ENCODE data around the gene KLF8.
"Not testable (repeated sequence)": the region's sequence is repeated elsewhere in the genome, so short reads cannot be mapped to it uniquely, and the experiment has no call there.

KLF8 gene

DNA sequence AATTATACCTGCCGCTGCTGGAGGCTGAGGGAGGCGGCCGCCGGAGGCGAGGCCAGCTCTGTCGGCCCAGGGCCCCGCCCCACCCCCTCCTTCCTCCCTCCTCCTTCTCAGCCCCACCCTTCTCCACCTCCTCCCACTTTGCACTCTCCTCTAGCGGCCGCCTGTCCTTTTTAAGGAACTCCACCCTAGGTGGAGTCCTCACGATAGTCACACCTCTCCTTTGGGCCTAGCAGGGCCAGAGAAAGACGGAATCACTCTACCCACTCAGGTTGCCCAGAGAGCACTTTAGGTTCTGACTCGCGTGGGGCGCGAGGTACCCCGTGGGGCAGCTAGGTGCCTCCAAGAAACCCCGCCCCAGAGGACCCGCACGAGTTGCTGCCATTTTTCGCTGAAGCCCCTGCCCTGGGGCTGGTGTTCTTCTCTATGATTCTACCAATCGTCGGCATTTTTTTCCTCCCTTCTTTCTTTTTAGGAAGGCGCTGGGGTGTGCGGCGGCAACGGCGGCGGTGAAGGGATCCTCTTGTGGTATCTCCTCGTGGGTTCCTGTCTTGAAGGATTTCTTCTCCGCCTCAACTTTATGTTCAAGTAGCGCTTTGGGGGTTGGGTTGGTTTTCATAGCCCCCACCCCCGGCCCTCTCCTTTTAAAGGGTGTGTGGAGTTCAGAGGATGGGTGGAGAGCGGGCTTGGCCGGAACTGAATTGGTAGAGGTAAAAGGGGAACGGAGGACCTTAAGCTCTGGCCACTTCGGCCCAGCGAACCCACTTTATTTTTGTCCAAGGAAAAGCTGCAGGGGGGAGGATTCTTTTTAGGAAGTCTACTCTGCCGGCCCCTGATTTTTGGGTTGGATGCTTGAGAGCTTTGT, at the start of gene KLF8:
TSS of gene KLF8 (plus strand) at position 136 of the 862 bp plus-strand sequence. CDS start 979 bp downstream, outside the sequence.
- DNase-seq = no peak

DNA sequence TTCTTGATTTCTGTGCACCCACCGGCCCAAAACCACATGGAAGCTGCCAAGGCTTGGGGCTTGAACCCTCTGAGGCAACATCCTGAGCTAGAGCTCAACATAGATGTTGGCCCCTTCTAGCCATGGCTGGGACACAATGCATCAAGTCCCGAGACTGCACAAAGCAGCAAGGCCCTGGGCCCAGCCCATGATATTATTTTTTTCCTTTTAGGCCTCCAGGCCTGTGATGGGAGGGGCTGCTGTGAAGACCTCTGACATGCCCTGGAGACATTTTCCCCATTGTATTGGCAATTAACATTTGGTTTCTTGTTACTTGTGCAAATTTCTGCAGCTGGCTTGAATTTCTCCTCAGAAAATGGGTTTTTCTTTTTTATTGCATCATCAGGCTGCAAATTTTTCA, 25.2 kb upstream of the KLF8 start:
- not testable (repeated sequence) for DNase-seq

DNA sequence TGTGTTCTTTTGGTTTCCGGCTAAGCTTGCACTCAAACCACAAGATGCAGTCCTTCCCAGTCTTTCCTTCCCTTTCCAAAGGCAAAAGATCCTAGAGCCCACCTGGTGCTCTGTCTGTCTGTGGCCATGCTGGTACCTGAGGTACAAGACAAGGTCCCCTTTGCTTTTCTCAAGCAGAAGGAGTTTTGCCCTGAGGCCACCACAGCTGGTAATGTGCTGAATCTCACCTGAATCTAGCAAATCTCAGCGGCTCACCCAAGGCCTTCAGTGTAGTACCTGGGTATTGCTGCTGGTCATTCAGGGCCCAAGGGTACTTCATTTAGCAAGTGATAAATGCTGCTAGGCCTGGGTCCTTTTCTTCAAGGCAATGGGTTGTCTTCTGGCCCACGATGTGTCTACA, 20.5 kb upstream of the KLF8 start:
- DNase-seq = no peak

DNA sequence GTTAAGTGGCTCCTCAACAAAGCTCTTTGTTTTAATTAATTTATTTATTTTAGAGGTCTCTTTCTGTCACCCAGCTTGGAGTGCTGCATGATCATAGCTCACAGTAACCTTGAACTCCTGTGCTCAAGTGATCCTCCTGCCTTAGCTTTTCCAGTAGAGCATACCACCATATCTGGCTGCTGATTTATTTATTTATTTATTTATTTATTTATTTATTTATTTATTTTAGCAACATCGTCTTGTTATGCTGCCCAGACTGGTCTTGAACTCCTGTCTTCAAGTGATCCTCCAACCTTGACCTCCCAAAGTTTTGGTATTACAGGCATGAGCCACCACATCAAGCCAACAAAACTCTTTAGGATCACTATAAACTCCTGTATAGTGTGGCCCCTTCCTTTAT, 15.8 kb upstream of the KLF8 start:
- DNase-seq = no peak

DNA sequence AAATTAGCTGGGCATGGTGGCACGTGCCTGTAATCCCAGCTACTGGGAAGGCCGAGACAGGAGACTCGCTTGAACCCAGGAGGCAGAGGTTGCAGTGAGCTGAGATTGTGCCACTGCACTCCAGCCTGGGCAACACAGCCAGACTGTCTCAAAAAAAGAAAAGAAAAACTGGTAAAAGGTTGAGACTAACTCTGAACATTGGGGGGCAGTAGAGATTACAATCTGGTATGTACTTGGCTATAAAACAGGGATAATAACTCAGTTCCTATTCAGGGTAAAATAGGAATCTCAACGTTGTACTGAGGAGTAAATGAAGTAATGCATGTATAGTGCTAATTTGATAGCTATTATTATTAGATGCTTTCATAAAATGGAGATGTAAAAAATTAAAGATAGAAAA, 12.5 kb upstream of the KLF8 start:
- DNase-seq = no peak

DNA sequence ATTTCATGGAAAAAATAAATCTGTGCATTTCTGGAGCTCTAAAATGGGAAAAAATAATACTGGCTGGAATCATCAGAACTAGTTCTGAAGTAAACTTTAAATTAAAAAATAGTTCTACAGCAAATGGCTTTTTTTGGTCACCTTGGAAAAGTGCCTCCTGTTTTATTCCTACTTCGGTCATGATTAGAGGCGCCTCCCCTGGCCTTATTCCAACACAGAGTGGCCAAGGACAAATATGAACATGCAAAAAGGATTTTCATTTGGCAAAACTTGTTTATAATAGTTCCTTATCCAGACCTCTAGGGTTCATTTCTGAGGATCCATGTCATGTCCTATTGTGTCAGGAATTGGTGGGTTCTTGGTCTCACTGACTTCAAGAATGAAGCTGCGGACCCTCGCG, 11.1 kb upstream of the KLF8 start:
- DNase-seq = no peak

DNA sequence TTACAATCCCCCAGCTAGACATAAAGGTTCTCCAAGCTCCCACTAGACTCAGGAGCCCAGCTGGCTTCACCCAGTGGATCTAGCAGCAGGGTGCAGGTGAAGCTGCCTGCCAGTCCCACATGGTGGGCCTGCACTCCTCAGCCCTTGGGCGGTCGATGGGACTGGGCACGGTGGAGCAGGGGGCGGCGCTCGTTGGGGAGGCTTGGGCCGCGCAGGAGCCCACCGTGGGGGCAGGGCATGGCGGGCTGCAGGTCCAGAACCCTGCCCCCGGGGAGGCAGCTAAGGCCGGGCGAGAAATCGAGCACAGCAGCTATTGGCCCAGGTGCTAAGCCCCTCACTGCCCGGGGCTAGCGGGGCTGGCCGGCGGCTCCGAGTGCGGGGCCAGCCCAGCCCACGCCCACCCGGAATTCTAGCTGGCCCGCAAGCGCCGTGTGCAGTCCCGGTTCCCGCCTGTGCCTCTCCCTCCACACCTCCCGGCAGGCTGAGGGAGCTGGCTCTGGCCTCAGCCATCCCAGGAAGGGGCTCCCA, 9.6 kb upstream of the KLF8 start:
- DNase-seq = no peak

DNA sequence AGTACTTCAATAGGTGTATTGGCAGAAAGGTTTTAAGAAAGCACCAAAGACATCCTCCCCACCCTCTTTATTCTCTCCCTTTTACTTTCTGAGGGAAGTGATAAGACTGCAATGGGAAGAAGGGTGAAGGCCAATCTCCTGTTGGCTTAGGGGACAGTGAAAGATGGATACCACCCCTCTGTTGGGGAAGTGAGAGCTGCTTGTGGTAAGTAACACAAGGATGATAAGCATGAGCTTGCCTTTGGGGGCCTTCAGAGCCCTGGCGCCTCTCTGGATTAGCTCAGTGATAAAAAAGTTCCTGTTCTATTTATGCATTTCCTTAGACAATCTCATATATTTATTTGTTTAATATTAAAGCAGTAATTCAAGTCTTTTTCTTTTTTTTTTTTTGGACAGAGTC, 5.2 kb upstream of the KLF8 start:
- DNase-seq = no peak

DNA sequence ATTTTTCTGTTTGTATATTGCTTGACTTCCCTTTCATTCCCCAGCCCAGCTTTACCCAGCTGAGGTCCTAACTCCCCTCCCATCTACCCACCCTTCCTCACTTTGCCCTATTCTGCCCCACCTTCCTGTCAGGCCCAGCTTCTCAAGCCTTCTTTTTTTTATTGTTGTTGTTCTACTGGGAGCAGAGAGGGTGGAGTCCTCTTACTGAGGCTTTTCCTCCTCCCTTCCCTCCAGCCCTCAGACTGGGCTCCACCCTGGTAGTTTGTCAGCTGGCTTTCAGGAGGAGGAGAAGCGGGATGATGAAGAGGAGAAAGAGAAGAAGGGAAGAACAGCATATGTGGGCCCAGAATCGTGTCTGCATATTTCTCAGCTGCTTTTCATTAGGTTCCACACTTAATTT, 3.2 kb upstream of the KLF8 start:
- DNase-seq = no peak

DNA sequence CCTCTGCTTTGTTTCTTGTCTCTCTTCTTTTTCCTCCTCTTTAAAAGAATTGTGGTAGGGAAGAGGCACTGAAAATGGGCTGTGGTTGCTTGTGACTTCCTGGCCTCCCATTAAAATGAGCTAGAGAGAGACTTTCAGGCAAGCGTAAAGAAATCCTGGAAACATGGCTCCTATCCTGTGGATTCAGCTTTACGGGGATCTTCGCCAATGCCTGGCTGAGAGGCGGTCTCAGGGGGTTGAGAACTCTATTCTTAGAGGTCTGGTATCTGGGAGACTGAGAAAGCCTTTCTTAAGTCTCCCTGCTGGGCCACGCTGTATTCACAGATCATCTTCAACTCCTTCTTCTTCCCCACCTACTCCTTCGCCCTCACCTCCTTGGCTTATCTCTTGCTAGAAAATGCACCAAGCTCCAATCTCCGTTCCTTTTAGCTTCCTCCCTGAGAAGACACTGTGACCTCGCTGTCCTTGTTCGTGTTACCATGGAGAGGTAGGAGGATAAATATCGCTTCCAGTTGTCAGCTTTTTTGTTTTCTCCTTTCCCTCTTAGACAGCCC, 542 bp upstream of the KLF8 start:
- DNase-seq = no peak

DNA sequence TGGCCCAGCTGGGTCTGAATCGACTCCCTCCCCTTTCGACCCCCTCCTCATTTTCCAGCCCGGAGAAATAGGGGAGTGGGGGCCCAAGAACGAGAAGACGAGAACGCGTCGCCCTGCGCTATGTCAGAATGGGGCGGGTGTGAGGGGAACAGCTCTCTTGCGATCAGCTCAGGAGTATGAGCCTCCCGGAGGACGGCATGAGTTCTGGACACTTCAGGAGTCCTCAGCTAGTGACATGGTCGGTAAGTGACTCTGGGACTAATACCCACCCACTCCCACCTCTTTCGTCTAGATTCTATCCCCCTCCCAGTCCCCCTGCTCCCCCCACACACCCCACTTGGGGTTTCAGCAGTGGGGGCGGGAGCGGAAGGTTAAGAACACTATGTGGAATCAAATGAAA, 944 bp downstream of the KLF8 start:
- DNase-seq = no peak

DNA sequence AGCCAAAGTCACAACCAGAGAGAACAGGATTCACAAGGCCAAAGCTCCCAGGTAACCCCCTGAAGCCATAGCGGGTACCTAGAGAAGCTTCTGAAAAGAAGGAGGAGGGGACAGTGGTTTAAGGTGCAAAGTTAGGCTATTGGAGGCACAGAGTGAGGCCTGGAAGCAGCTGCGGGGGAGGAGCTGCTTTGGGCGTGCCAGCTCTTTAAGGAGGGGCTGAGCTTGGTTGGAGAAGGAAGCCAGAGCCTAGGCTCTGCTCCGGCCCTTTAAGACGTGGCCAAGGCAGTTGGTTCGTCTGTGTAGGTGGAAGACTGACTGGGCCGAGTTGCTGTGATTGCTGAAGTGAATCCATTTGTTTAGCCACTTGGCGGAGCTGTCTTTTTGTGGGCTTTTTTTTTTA, 1.5 kb downstream of the KLF8 start:
- DNase-seq = no peak

DNA sequence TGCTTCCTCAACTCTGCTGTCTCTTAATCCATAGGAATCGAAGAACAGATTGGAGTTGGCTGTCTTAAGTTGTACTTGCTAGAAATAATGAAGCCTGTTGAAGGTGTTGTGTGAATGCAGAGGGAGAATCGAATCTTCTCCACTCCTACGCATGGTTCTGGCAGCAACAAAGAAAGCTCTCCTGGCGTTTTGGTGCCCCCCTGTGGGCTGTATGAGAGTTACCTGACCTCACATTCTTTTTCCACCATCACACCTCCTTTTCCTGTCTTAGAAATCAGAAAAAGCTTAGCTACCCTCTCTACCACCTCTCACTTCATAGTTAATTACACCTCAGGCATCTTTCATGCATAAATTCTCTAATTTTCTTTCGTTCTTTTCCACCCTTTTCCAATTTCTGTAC, 16.3 kb downstream of the KLF8 start:
- DNase-seq = peak; percentile 47

DNA sequence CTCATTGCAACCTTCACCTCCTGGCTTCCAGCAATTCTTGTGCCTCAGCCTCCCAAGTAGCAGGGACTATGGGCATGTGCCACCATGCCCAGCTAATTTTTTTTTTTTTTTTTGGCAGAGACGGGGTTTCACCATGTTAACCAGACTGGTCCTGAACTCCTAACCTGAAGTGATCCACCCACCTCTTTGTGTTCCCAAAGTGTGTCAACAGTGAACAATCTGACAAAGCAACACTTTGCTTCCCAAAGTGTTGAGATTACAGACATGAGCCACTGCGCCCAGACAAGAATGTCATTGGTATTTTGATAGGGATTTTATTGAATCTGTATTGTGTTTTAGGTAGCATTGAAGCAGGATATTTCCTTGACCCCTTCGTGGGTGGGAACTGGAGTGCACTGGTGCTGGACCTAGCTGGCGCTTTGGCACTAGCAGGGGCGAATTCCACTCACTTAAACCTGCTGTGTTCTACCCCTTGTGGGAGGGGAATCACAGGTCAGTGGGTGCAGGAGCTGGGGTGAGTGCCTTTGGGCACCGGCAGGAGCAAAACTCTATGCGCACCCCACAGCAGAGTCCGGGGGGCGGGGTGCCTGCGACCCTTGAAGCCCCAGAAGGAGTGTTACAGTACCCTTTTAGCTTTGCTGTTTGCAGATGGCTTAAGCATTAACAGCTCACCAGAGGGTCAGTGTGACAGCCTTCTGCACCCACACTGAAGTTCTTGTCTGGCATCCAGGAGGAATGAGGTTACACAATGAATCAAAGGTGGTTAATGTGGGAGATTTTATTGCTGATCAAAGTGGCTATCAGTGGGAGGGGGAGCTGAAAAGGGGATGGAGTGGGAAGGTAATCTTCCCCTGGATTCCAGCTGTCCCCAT, 21.9 kb downstream of the KLF8 start:
- no peak for DNase-seq

DNA sequence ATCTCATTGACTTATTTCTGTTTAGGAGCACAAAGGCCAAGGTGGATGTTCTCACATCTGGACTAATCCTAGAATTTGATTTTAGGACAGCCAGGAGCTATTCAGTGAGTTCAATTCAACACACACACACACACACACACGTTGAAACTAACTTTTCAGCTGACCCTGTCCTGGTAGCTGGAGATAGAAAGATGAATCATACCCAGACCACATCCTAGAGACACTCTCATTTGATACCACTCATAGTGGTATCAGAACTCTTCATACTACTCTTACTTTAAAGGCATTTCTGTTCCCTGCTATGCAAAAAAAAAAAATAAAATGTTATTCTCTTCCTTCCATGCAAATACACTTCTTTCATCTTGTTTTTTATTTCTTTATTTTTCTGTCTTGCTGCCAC, 36.7 kb downstream of the KLF8 start:
- DNase-seq = no peak

DNA sequence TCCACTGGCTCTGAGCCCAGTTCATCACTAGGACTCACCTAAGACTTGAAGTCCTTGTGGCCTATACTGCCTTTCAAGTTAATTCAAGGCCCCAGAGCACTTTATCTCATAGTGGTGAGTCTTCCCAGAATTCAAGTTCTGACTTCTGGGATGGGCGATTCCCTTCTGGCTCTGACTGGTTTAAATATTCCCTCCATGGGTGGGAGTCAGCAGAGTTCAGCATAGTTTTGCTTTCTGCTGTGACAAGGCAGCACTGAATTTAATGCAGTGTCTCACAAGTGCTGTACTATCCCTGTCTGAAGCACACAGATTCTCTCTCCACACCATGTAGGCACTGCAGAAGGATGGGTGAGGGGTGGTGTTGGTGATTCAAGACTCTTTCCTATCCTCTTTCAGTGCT, 46.5 kb downstream of the KLF8 start:
- DNase-seq = no peak

DNA sequence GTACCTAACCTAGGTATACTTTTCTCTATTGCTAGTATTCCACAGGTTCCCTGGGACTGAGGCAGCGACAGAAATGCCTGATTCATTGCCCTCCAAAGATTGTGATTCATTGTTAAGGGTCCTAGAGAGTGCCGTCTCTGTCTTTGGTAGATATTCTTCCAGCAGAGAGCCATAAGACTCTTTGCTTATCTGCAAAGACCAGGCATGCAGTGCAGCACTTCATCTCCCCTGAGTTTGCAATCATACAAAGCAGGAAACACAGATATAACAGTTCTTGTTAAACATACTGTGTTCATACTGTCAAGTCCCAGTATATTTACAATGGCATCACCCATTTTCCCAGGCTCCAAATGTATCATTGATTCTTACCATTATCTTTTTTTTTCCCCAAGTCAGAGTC, 47.7 kb downstream of the KLF8 start:
- no peak for DNase-seq

DNA sequence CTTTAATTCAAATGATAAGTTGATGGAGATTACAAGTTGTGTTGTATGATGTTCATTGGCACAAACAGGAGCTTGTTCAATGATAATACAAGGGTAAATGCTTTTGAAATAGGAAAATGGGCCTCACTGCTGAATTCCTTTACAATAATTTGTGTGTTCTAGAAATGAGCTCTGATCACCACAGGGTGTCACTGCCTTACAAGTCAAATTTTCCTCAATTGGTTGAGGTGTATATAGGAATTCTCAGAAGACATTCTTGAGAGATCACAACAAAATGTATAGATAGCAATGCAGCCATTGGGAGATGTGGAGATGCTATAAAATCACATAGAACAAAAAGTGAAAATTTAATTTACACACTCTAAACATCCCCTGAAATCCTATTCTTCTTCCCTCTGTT, 49.6 kb downstream of the KLF8 start:
- no peak for DNase-seq

DNA sequence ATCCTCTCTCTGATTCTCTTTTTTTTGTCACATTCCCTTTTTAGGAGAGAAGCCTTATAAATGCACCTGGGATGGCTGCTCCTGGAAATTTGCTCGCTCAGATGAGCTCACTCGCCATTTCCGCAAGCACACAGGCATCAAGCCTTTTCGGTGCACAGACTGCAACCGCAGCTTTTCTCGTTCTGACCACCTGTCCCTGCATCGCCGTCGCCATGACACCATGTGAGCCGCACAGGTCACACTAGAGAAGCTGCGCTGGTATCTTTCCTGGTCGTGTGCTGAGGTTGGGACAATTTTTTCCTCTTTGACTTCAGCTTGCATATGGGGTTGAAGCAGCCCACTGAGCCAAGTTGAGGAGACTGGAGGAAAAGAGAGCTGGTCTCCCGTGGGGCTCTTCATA, 52.1 kb downstream of the KLF8 start:
- no peak for DNase-seq

DNA sequence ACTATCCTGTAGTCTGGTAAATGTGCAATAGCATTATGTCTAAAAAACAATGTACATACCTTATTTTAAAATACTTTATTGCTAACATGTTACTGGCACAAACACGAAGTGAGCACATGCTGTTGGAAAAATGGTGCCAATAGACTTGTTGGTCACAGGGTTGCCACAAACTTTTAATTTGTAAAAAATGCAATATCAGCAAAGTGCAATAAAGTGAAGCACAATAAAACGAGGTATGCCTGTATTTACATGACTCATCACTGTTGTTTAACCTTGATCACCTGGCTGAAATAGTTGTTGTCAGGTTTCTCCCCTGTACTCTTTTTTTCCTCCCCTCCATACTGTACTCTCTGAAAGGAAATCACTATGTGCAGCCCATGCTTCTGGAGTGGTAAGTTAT, 56.5 kb downstream of the KLF8 start:
- no peak for DNase-seq

DNA sequence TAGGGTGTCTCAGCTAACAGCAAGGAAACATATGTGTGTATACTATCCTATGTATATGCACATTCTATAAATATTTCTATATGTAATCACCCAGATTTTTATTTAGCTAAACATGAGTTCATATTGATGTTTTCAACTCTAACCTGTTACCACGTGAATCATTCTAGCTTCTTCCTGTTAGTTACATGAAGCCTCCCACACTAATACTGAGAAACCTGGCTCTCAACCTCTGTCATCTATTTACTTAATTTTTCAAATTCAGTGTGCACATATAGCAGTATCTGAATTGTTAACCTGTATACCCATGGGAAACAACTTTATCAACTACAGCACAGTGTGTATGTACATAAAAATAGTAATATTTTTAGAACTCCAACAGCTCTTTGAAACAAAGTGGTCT, 57.3 kb downstream of the KLF8 start:
- no peak for DNase-seq

DNA sequence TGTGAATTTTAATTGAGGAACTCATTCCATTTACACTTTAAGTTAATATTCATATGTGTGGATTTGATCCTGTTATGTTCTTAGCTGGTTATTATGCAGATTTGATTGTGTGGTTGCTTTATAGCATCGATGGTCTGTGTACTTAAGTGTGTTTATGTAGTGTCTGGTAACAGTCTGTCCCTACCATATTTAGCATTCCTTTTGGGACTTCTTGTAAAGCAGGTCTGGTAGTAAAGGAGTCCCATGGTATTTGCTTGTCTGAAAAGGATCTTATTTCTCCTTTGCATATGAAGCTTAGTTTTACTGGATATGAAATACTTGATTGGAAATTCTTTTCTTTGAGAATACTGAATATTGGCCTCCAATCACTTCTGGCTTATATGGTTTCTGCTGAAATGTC, 76.6 kb downstream of the KLF8 start:
- no peak for DNase-seq

DNA sequence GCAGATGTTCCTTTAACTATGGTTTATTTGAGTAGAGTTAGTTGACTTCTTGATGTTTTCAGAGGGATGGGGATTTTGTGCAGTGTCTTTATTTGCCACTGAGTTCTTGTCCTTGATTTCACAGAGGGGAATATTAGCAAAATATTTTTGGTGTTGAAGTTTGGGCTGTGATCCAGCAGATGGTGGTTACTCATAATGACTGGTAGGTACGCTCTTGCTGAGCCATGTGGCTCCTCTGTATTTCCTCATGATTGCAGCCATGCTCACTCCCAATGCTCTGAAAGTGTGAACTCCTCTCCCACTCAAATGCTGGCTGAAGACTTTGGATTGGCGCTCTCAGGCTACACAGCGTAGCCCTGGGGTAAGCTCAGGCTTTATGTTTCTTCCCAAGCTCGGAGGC, 77.7 kb downstream of the KLF8 start:
- DNase-seq = no peak

DNA sequence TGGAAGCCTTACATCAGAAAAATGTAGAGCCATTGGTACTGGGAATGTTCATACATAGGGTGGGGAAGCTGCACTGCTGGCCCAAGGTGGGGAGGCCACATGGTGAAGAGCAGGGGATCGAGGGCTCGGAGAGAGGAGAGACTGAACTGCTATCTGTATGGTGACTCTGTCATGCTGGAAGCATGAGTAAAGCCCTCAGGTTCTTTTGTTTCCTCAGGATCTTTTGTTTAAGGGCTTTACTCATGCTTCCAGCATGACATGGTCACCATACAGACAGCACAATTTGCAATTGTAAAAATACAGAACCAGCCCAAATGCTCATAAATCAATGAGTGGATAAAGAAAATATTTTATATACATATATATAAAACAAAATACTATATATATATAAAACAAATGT, 78.4 kb downstream of the KLF8 start:
- no peak for DNase-seq

Data from activated gamma-delta T cell treated with Interleukin-2 at 50 U/mL for 16 hours (primary cell).